ENCODE results near the gene ERBB2. TPM values are rescaled to one million over a fixed set of nuclear protein-coding genes. Genes with fewer than 3 reads are reported as not detected.

Gene ERBB2
- total RNA-seq, 2 experiments from 2014 or later = 6.4 to 6.6 TPM

DNA sequence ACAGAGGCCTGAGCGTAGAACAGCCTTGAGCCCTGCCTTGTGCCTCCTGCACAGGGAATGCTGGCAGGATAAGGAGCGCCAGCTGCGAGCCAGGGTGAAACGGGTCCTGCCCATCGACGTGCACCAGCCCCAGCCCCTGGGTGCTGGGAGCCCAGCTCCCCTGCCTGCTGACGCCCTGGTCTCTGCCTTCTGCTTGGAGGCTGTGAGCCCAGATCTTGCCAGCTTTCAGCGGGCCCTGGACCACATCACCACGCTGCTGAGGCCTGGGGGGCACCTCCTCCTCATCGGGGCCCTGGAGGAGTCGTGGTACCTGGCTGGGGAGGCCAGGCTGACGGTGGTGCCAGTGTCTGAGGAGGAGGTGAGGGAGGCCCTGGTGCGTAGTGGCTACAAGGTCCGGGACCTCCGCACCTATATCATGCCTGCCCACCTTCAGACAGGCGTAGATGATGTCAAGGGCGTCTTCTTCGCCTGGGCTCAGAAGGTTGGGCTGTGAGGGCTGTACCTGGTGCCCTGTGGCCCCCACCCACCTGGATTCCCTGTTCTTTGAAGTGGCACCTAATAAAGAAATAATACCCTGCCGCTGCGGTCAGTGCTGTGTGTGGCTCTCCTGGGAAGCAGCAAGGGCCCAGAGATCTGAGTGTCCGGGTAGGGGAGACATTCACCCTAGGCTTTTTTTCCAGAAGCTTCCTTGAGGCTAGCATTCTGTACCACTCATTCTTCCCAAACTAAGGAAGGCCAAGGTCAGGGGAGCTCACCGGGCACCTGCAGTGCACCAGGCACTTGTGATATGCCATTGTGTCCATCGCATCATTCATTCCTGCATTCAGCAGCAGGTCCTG lies 29.7 kb upstream of the ERBB2 start:
- Mint-ChIP-seq H3K4me3 (no peak overlapping the region), H3K4me1 (peaks cover 8% of the 10 kb centered on the region)
- POLR2A ChIA-PET = interaction anchor here (0.9 to 1.7 kb wide), 3 partner anchors 16 to 83 kb away, joined by 3 to 8 read pairs (median 3); partner anchors contain the start of gene PGAP3

GRCh38 chr17:39670746-39671145 lies 29.1 kb upstream of the ERBB2 start:
- Mint-ChIP-seq H3K9me3 (no peaks in the 10 kb centered on the region), H3K36me3 (no peaks in the 10 kb centered on the region), H3K4me1 (peaks cover 12% of the 10 kb centered on the region), H3K27me3 (peaks cover 24% of the 10 kb centered on the region), H3K27ac (no peak overlapping the region), H3K4me3 (no peak overlapping the region)
- DNase-seq (no peak), ATAC-seq (ENCODE audit: low read depth) (no peak)
- POLR2A ChIA-PET = interaction anchor here (0.9 to 1.5 kb wide), 2 partner anchors 17 to 82 kb away, joined by 3 read pairs; no protein-coding TSS in a partner anchor

More for the DNA sequence above, 29.7 kb upstream of the ERBB2 start:
- Mint-ChIP-seq H3K27ac (no peak overlapping the region), H3K9me3 (no peaks in the 10 kb centered on the region), H3K36me3 (no peaks in the 10 kb centered on the region), H3K27me3 (peaks cover 24% of the 10 kb centered on the region)
- DNase-seq = no peak
- ATAC-seq (ENCODE audit: low read depth) = no peak

- Mint-ChIP-seq H3K4me1 (peaks cover 22% of the 10 kb centered on the region), H3K27ac (peak overlapping the region; percentile 62), H3K4me3 (no peak overlapping the region), H3K9me3 (no peaks in the 10 kb centered on the region), H3K36me3 (no peaks in the 10 kb centered on the region), H3K27me3 (peaks cover 20% of the 10 kb centered on the region)
- POLR2A ChIA-PET = interaction anchor here (1.0 to 1.5 kb wide), 2 partner anchors 58 to 81 kb away, joined by 3 to 4 read pairs; partner anchors contain the start of gene MIEN1
- no peak for ATAC-seq (ENCODE audit: low read depth)
- no peak for DNase-seq
These were observed 28.0 kb upstream of the ERBB2 start for GRCh38 chr17:39671651-39672521.

- POLR2A ChIA-PET = interaction anchor here (0.6 to 1.0 kb wide), 2 partner anchors 57 to 239 kb away, joined by 3 to 4 read pairs; partner anchors contain the start of gene MIEN1
- Mint-ChIP-seq H3K4me1 (peaks cover 29% of the 10 kb centered on the region), H3K4me3 (no peak overlapping the region), H3K36me3 (no peaks in the 10 kb centered on the region), H3K27ac (peak overlapping the region; percentile 25), H3K27me3 (peaks cover 17% of the 10 kb centered on the region), H3K9me3 (no peaks in the 10 kb centered on the region)
- ATAC-seq (ENCODE audit: low read depth) = no peak
- no peak for DNase-seq
These were observed 27.1 kb upstream of the ERBB2 start for GRCh38 chr17:39672522-39673334.

GRCh38 chr17:39673335-39674081 lies 26.4 kb upstream of the ERBB2 start:
- H3K9me3 Mint-ChIP-seq = no peaks in the 10 kb centered on the region

DNA sequence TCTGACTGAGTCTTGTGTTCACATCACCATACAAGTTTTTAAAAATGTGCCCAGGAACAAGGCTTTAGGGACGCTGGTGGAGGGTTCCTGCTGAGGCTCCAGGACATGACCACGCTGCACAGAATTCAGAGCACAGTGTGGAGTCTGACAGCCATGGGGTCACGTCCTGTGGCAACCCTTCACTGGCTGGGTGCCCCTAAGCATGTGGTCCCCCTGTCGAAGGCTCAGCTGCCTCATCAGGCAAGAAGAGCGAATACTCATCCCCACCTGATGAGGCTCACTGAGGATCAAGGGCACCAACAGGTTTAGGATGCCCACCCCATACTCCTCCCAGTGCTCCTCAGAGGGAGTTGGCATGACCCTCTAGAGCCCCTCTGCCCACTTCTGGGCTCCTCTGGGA lies 25.7 kb upstream of the ERBB2 start:
- no peaks in the 10 kb centered on the region for H3K9me3 Mint-ChIP-seq
- POLR2A ChIA-PET = interaction anchor here (2.0 to 6.7 kb wide), 2 partner anchors 14 to 56 kb away, joined by 7 to 46 read pairs; partner anchors contain the start of genes MIEN1 and PGAP3
- H3K4me1 Mint-ChIP-seq = peaks cover 33% of the 10 kb centered on the region
- no peak overlapping the region for H3K27ac Mint-ChIP-seq
- ATAC-seq (ENCODE audit: low read depth) (no peak), DNase-seq (no peak)
- no peak overlapping the region for H3K4me3 Mint-ChIP-seq
- peaks cover 8% of the 10 kb centered on the region for H3K27me3 Mint-ChIP-seq
- H3K36me3 Mint-ChIP-seq = no peaks in the 10 kb centered on the region

More at GRCh38 chr17:39673335-39674081, 26.4 kb upstream of the ERBB2 start:
- peak overlapping the region; percentile 25 for H3K27ac Mint-ChIP-seq
- H3K4me1 Mint-ChIP-seq = peaks cover 32% of the 10 kb centered on the region
- ATAC-seq (ENCODE audit: low read depth) = no peak
- DNase-seq = no peak
- H3K27me3 Mint-ChIP-seq = peaks cover 11% of the 10 kb centered on the region
- no peaks in the 10 kb centered on the region for H3K36me3 Mint-ChIP-seq
- no peak overlapping the region for H3K4me3 Mint-ChIP-seq
- POLR2A ChIA-PET = interaction anchor here (0.6 to 6.7 kb wide), 2 partner anchors 15 to 238 kb away, joined by 3 to 46 read pairs; partner anchors contain the start of gene PGAP3

- H3K27me3 Mint-ChIP-seq = peaks cover 7% of the 10 kb centered on the region
- DNase-seq = no peak
- no peaks in the 10 kb centered on the region for H3K36me3 Mint-ChIP-seq
- peaks cover 38% of the 10 kb centered on the region for H3K4me1 Mint-ChIP-seq
- POLR2A ChIA-PET = interaction anchor here (2.0 to 6.7 kb wide), 2 partner anchors 13 to 55 kb away, joined by 7 to 46 read pairs; partner anchors contain the start of genes MIEN1 and PGAP3
- H3K9me3 Mint-ChIP-seq = no peaks in the 10 kb centered on the region
- no peak overlapping the region for H3K4me3 Mint-ChIP-seq
- ATAC-seq (ENCODE audit: low read depth) = no peak
- peak overlapping the region; percentile 76 for H3K27ac Mint-ChIP-seq
These were observed 25.0 kb upstream of the ERBB2 start for GRCh38 chr17:39674702-39675389.

GRCh38 chr17:39675390-39676082 lies 24.3 kb upstream of the ERBB2 start:
- peaks cover 45% of the 10 kb centered on the region for H3K4me1 Mint-ChIP-seq
- no peaks in the 10 kb centered on the region for H3K36me3 Mint-ChIP-seq
- no peak for DNase-seq
- H3K27me3 Mint-ChIP-seq = peaks cover 7% of the 10 kb centered on the region
- POLR2A ChIA-PET = interaction anchor here (1.0 to 6.7 kb wide), 3 partner anchors 9 to 55 kb away, joined by 3 to 46 read pairs (median 7); partner anchors contain the start of genes MIEN1 and PGAP3
- no peaks in the 10 kb centered on the region for H3K9me3 Mint-ChIP-seq
- ATAC-seq (ENCODE audit: low read depth) = no peak
- no peak overlapping the region for H3K4me3 Mint-ChIP-seq
- peak overlapping the region; percentile 81 for H3K27ac Mint-ChIP-seq

- Mint-ChIP-seq H3K4me3 (no peak overlapping the region), H3K36me3 (no peaks in the 10 kb centered on the region), H3K27me3 (peaks cover 3% of the 10 kb centered on the region), H3K4me1 (peaks cover 46% of the 10 kb centered on the region), H3K27ac (peak overlapping the region; percentile 81), H3K9me3 (no peaks in the 10 kb centered on the region)
- peak; percentile 67 for DNase-seq
- POLR2A ChIA-PET = interaction anchor here (0.8 to 6.7 kb wide), 4 partner anchors 9 to 54 kb away, joined by 3 to 46 read pairs (median 5); partner anchors contain the start of genes MIEN1 and PGAP3
- peak; percentile 85 for ATAC-seq (ENCODE audit: low read depth)
These were observed 23.6 kb upstream of the ERBB2 start for GRCh38 chr17:39676198-39676819.

GRCh38 chr17:39677072-39677471 lies 22.8 kb upstream of the ERBB2 start:
- Mint-ChIP-seq H3K27me3 (peaks cover under 1% of the 10 kb centered on the region), H3K27ac (peak overlapping the region; percentile 25), H3K36me3 (no peaks in the 10 kb centered on the region), H3K9me3 (no peaks in the 10 kb centered on the region), H3K4me1 (peaks cover 44% of the 10 kb centered on the region), H3K4me3 (no peak overlapping the region)
- ATAC-seq (ENCODE audit: low read depth) = no peak
- no peak for DNase-seq
- POLR2A ChIA-PET = interaction anchor here (6.7 kb wide), 1 partner anchor 11 kb away, joined by 46 read pairs; the partner anchor contains the start of gene PGAP3
